Spleen (tissue), 7 donors: ENCODE data around the gene RNF115.

Source experiments
- POLR2A ChIP-seq, 3 donors: fragments of 450-650 bp; IDR thresholded peaks; one replicate each; pipeline ENCODE4 v1.5.1; 2017; ENCODE audit warnings: antibody characterized with exemption in 3 of 3, mild to moderate bottlenecking in 1 of 3
- POLR2AphosphoS5 ChIP-seq, 3 donors: sonication (generic); formaldehyde crosslinking; IDR thresholded peaks; one replicate each; pipeline ENCODE4 v1.5.1; 2017; ENCODE audit warnings: antibody characterized with exemption in 3 of 3
- TF ChIP-seq, protein P1 (sequence below), 11 experiments: fragments of 200-600 bp in 7 of 11; fragments of 450-650 bp in 4 of 11; sonication (generic) in 4 of 11; IDR thresholded peaks in 8 of 11; conservative IDR thresholded peaks in 3 of 11; 1 replicate in 7 of 11; 2 replicates in 4 of 11; pipeline versions ENCODE4 v1.4.0 to v1.8.0; 2016 to 2021; ENCODE audit warnings: antibody characterized with exemption in 11 of 11, inconsistent platforms in 4 of 11, mild to moderate bottlenecking in 1 of 11
- donor health status: DM: no; HTN: no; CAD: no; lungs with moderate emphysema.
- donor health status: DM: no; HTN: no; CAD: no.
- donor health status: DM: no; HTN: no; CAD: no.

DNA sequence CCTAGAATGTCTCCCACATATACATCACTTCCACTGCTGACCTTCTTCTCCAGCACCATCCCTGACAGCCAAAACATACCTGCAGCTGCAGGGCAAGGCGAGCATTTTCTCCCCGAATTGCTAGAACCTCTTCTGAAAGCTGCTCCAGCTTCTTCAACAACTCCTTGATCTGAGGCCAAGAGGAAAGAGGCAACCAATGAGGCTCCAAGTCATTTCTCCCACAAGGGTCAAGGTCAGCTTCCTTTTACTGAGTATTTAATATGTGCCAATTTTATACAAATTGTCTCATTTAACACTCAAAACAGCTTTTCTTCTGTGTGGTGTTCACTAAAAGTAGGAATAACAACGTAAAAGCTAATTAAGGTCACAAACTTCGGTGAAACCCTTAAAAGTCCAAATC lies 44.3 kb upstream of the RNF115 start:
- TF ChIP-seq, protein P1, sequence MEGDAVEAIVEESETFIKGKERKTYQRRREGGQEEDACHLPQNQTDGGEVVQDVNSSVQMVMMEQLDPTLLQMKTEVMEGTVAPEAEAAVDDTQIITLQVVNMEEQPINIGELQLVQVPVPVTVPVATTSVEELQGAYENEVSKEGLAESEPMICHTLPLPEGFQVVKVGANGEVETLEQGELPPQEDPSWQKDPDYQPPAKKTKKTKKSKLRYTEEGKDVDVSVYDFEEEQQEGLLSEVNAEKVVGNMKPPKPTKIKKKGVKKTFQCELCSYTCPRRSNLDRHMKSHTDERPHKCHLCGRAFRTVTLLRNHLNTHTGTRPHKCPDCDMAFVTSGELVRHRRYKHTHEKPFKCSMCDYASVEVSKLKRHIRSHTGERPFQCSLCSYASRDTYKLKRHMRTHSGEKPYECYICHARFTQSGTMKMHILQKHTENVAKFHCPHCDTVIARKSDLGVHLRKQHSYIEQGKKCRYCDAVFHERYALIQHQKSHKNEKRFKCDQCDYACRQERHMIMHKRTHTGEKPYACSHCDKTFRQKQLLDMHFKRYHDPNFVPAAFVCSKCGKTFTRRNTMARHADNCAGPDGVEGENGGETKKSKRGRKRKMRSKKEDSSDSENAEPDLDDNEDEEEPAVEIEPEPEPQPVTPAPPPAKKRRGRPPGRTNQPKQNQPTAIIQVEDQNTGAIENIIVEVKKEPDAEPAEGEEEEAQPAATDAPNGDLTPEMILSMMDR (IDR thresholded peaks at IDR 0.05 in 8 of 11, conservative IDR thresholded peaks at IDR 0.05 in 3 of 11), result no peak
- TF ChIP-seq POLR2AphosphoS5 (IDR thresholded peaks at IDR 0.05) (no peak), POLR2A (IDR thresholded peaks at IDR 0.05) (no peak)
